ENCODE results near the gene PLXNC1.

PLXNC1 gene

DNA sequence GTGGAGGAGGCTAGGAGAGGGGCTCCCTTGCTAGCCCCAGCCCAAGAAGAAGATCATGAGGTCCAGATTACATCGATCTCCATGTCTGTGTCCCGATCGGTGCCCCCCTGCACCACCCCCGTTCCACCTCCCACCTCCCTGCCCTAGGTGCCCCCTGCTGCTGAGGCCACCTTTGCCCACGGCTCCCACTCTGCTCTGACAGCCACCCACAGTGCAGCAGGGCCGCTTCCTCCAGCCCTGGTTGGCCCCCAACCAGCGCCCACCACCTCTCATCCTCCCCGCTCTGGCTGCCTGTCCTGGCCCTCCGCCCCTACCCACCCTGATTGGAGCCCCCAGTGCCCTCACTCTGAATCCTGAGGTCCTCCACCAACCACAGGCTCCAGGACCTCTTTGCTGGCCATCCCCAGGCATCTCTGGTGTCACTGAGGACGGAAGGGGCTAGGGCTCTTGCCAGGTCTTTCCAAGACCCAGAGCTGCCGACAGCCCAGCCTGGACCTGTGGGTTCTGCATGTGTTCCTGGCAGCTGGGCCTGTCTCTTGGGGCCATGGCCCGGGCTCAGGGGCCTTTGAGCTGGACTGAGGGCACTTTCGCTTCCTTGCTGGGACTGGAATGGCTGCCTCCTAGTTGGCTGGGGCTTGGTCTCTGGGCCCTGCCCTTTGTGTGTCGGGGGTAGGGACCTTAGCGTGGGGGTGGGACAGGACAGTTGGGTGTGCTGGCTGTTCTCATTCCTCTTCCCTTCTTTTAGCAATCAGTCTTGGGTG lies 7.2 kb upstream of the PLXNC1 start:
- H3K9me2 ChIP-seq (replicated peaks; ENCODE audit: low read depth, low read length) = no peaks in the 10 kb centered on the region
- no peak overlapping the region for H3K9ac ChIP-seq (ENCODE audit: low read depth, low read length, poor library complexity, severe bottlenecking)
- TF ChIP-seq, protein P1, sequence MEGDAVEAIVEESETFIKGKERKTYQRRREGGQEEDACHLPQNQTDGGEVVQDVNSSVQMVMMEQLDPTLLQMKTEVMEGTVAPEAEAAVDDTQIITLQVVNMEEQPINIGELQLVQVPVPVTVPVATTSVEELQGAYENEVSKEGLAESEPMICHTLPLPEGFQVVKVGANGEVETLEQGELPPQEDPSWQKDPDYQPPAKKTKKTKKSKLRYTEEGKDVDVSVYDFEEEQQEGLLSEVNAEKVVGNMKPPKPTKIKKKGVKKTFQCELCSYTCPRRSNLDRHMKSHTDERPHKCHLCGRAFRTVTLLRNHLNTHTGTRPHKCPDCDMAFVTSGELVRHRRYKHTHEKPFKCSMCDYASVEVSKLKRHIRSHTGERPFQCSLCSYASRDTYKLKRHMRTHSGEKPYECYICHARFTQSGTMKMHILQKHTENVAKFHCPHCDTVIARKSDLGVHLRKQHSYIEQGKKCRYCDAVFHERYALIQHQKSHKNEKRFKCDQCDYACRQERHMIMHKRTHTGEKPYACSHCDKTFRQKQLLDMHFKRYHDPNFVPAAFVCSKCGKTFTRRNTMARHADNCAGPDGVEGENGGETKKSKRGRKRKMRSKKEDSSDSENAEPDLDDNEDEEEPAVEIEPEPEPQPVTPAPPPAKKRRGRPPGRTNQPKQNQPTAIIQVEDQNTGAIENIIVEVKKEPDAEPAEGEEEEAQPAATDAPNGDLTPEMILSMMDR (conservative IDR thresholded peaks at IDR 0.05; ENCODE audit: low read length) = no peak
- TF ChIP-seq EZH2phosphoT487 (IDR thresholded peaks at IDR 0.05; ENCODE audit: borderline replicate concordance) = no peak
- H3K27me3 ChIP-seq (ENCODE audit: insufficient read depth, low read length, poor library complexity, severe bottlenecking) = no peaks in the 10 kb centered on the region
- H3F3A ChIP-seq (ENCODE audit: low read depth) = no peaks in the 10 kb centered on the region; the same call in 1 of the 2 replicates
- no peaks in the 10 kb centered on the region for H3K79me2 ChIP-seq (ENCODE audit: insufficient read depth, low read length)
- H3K4me3 ChIP-seq (ENCODE audit: low read length, poor library complexity, severe bottlenecking) = no peak overlapping the region
- no peaks in the 10 kb centered on the region for H3K9me3 ChIP-seq (ENCODE audit: insufficient read depth, low read depth, low read length)
- H3K4me1 ChIP-seq (ENCODE audit: insufficient read depth, low read length, poor library complexity, severe bottlenecking) = peaks cover 19% of the 10 kb centered on the region
- H4K20me1 ChIP-seq (ENCODE audit: insufficient read depth, low read length, poor library complexity, severe bottlenecking) = no peaks in the 10 kb centered on the region
- no peak overlapping the region for H2AFZ ChIP-seq (ENCODE audit: low read length)
- no peaks in the 10 kb centered on the region for H3K36me3 ChIP-seq (ENCODE audit: insufficient read depth, low read length)
- H3K4me2 ChIP-seq (ENCODE audit: low read depth, low read length, poor library complexity, severe bottlenecking) = no peak overlapping the region

DNA sequence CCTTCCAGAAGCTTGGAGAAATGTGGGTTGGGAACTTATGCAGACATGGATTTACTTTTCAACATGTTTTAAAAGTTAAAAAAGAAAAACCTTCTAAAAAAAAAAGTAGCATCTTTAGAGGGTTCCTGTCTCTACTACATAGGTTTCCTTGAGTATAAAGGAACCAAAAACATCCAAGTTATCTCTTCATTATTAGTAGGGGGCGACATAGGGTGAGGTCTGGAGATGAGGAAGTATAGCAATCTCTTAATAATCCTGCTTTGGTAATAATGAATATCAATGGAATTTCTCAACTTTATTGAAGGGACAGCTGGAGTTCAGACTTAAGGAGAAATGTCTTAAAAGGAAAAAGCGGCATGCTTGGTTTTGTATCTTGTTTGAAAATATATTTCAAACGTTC lies 6.5 kb upstream of the PLXNC1 start:
- Histone ChIP-seq H3K36me3 (ENCODE audit: insufficient read depth, low read length) (no peaks in the 10 kb centered on the region), H3K4me2 (ENCODE audit: low read depth, low read length, poor library complexity, severe bottlenecking) (no peak overlapping the region), H3K9me3 (ENCODE audit: insufficient read depth, low read depth, low read length) (no peaks in the 10 kb centered on the region), H3K27me3 (ENCODE audit: insufficient read depth, low read length, poor library complexity, severe bottlenecking) (no peaks in the 10 kb centered on the region), H3K79me2 (ENCODE audit: insufficient read depth, low read length) (no peaks in the 10 kb centered on the region), H2AFZ (ENCODE audit: low read length) (no peak overlapping the region), H3K4me1 (ENCODE audit: insufficient read depth, low read length, poor library complexity, severe bottlenecking) (peaks cover 22% of the 10 kb centered on the region), H4K20me1 (ENCODE audit: insufficient read depth, low read length, poor library complexity, severe bottlenecking) (no peaks in the 10 kb centered on the region), H3K9ac (ENCODE audit: low read depth, low read length, poor library complexity, severe bottlenecking) (no peak overlapping the region), H3K4me3 (ENCODE audit: low read length, poor library complexity, severe bottlenecking) (no peak overlapping the region), H3K9me2 (replicated peaks; ENCODE audit: low read depth, low read length) (no peaks in the 10 kb centered on the region), H3F3A (ENCODE audit: low read depth) (no peaks in the 10 kb centered on the region; the same call in 1 of the 2 replicates)
- TF ChIP-seq EZH2phosphoT487 (IDR thresholded peaks at IDR 0.05; ENCODE audit: borderline replicate concordance) = no peak
- TF ChIP-seq, protein P1 (conservative IDR thresholded peaks at IDR 0.05; ENCODE audit: low read length) = peak; percentile 52

DNA sequence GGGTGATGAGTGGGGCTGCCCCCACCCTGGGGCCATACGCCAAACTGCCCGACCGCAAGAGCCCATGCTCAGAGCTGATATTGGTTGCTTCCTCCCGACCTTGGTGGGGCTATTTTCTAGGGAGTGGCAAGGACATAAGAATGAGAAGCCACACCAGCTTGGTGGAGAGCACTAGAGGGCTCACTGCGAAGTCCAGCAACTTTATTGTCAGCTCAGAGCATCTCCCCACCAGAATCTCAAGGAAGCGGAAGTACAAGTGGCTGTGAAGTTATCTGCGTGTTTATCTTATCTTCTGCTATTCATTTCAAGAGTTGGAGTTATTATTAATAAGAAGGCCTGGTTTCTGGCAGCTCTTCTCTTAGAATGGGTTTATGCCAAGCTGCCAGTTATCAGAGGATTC lies 4.9 kb upstream of the PLXNC1 start:
- no peaks in the 10 kb centered on the region; the same call in 1 of the 2 replicates for H3F3A ChIP-seq (ENCODE audit: low read depth)
- no peak overlapping the region for H3K9ac ChIP-seq (ENCODE audit: low read depth, low read length, poor library complexity, severe bottlenecking)
- no peaks in the 10 kb centered on the region for H4K20me1 ChIP-seq (ENCODE audit: insufficient read depth, low read length, poor library complexity, severe bottlenecking)
- no peaks in the 10 kb centered on the region for H3K36me3 ChIP-seq (ENCODE audit: insufficient read depth, low read length)
- H3K4me1 ChIP-seq (ENCODE audit: insufficient read depth, low read length, poor library complexity, severe bottlenecking) = peaks cover 22% of the 10 kb centered on the region
- H3K9me2 ChIP-seq (replicated peaks; ENCODE audit: low read depth, low read length) = no peaks in the 10 kb centered on the region
- no peaks in the 10 kb centered on the region for H3K9me3 ChIP-seq (ENCODE audit: insufficient read depth, low read depth, low read length)
- H3K27me3 ChIP-seq (ENCODE audit: insufficient read depth, low read length, poor library complexity, severe bottlenecking) = no peaks in the 10 kb centered on the region
- no peak overlapping the region for H3K4me2 ChIP-seq (ENCODE audit: low read depth, low read length, poor library complexity, severe bottlenecking)
- no peak overlapping the region for H3K4me3 ChIP-seq (ENCODE audit: low read length, poor library complexity, severe bottlenecking)
- H3K79me2 ChIP-seq (ENCODE audit: insufficient read depth, low read length) = no peaks in the 10 kb centered on the region
- H2AFZ ChIP-seq (ENCODE audit: low read length) = no peak overlapping the region
- TF ChIP-seq, protein P1 (conservative IDR thresholded peaks at IDR 0.05; ENCODE audit: low read length) = no peak
- TF ChIP-seq EZH2phosphoT487 (IDR thresholded peaks at IDR 0.05; ENCODE audit: borderline replicate concordance) = no peak

Measured in Loucy (cell line).